GM18519 (cell line): ENCODE results near the gene SBF2.
"Not testable (repeated sequence)": the region's sequence is repeated elsewhere in the genome, so short reads cannot be mapped to it uniquely, and the experiment has no call there.

Experiments
- ATAC-seq: cut with Tn5 transposase; IDR thresholded peaks from one replicate; pipeline ENCODE4 v1.9.1; 2021; ENCODE audit warnings: mild to moderate bottlenecking, moderate library complexity; ENCODE audit not compliant: unreplicated experiment, low FRiP score

Gene SBF2

DNA sequence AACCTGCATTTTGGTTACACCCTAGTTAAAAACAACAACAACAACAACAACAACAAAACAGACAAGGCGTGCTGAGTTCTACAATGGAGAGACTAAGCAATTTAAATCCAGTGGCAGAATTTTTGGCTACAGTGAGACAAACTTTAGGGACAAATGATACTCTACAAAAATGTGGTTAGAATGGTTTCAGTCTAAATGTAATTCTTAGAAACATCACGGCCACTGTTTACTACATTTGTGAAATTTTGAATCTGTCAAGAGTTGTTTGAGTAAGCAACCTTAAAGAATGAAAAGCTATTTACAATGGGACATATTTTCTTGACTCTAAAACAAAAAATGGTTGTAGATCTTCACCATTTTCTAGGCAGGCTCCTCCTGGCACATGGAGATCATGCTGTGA, 370.7 kb downstream of the SBF2 start:
- no peak for ATAC-seq

DNA sequence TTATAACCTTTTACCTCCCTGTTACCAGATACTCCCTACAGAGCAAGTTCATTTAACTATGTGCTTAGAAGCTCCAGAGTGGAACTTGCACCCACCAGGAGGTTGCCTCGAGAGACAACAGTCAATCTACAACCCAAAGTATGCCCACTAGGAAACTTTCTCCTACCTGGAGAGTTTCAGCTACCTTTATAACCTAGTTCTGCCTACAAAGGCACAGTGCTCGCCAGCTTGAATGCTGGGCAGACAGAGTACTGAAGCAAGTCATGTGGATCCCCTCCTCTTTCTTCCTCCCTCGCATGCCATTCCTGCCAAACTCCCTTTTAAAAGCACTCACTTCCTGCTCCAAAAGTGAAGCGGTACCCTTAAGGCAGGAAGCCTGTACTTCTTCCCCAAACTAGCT, 371.2 kb downstream of the SBF2 start:
- ATAC-seq: no peak

DNA sequence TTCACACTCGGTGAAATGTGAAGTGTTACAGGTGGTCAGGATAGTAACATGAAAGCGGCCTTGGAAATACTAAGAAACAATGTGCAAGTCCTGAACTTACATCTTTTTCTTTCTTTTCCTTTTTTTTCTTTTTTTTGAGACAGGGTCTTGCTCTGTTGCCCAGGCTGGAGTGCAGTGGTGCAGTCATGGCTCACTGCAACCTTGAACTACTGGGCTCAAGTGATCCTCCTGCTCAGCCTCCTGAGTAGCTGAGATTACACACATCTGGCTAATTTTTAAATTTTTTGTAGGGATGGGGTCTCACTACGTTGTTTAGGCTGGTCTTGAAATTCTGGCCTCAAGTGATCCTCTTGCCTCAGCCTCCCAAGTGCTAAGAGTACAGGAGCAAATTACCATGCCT, 377.5 kb downstream of the SBF2 start:
- no peak for ATAC-seq

DNA sequence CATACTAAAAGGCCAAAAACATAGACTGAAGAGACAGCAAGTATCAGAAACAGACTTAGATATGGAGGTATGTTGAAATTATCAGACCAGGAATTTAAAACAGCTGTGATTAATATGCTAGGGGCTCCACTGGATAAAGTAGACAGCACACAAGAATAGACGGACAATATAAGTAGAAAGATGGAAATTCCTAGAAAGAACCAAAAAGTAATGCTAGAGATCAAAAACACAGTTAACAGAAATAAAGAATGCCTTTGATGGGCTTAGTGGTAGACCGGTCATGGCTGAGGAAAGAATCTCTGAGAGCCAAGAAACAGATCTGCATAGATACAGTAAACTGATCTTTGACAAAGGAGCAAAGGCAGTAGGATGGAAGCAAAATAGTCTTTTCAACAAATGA, 380.0 kb downstream of the SBF2 start:
- ATAC-seq: no peak

DNA sequence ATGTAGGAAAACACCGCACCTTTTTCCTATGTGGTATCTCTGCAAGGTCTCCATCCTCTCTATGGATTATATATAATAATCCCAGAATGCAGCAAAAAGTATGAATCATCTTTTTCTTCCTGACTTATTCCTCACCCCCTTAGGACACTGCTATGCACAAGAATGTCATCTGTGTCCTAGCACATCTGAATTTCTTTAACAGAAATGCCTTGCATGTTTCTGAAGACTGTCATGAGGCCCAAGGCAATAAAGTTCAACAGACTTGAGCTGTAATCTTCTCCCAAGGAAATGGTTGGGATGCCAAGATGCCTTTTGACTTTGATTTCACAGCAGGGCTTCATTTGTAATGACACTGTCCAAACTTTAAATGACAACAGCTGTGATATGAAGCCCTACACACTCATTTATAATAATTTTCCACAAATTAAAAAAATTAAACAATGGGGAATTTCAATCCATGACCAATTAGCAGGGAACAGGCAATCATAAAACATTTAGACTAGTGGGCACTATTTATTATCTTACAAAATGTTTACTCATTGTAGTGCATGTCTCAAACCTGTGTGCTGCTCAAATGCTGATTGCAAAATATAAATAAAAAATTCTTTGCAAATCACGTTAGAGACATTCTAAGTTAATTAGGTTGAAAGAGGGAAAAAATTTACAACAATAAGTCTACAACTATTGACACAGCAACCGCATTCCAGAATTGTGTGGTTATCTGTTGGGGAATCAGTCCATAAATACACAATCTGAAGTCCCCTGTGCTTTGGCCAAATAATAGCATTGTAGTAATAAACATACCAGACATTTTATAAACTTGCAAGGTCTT, 387.8 kb downstream of the SBF2 start:
- no peak for ATAC-seq

DNA sequence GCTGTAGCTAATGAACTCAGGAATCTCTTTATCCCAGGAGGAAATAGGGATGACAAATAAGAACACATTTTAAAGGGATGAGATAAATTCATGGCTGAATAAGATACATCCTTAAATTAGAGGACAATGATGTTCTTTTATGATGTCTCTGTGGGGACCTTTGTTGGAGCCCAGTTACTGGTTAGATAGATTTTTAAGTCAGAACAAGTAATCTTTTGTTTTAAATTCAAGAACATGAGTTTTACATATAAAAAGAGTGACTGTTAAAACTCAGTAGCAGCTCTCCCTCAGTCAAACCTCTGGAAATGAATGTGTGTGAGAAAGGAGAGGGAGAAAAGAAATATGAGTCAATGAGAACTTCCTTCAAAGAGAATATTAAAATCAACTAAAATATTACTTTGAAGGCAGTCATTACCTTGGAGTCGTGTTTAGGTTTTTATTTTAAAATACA, 388.5 kb downstream of the SBF2 start:
- no peak for ATAC-seq

DNA sequence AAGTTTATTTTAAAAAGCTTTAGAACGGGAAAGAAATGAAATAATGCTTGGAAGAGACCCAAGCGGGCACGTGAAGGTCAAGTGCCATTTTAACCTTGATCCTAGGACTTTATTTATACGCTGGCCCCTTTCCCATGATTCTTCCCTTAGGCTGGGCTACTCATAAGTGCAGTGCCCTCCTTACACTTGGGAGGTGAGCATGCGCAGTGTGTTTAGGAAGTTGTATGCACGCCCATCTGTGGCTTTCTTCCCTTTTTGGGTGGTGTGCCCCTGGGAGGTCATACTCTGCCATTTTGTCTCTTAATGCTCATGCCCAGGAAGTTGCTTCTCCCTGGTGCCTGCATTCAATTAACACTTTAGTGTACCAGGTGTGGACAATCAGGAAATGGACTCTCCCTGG, 390.4 kb downstream of the SBF2 start:
- ATAC-seq: no peak

DNA sequence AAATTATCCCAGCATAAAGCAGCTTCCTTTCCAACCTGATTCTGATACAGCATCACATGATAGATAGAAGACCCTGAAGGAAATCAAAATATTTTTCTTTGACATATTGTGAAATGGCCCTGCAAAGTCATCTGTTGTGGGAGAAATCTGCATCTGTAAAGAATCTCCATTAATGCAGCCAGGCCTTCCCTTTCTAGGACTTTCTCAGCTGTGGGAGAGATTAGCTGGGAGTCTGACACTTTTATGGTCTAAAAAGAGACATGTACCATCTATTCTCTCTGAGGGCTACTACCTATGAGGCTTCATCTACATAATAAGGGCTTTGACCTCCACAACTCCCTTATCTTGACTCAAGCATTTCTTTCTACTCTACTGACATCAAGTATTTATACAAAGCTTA, 392.1 kb downstream of the SBF2 start:
- no peak for ATAC-seq

DNA sequence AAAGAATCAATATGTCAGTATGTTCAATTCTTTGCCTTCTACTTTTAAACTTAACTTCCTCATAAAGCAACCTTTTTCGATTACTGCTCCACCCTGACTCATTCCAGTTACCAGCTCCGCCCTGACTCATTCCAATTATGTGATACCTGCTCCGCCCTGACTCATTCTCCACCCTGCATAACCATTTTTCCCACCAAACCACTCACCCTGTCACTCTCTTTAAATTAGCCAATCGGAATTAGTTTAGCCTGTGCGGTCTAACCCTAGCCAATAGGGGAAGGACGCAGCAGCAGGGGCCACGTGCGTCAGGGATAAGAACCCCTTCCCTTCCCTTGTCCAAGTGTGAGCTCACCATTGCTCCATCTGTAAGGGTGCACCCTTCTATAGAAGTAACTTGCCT, 393.8 kb downstream of the SBF2 start:
- not testable (repeated sequence) for ATAC-seq

DNA sequence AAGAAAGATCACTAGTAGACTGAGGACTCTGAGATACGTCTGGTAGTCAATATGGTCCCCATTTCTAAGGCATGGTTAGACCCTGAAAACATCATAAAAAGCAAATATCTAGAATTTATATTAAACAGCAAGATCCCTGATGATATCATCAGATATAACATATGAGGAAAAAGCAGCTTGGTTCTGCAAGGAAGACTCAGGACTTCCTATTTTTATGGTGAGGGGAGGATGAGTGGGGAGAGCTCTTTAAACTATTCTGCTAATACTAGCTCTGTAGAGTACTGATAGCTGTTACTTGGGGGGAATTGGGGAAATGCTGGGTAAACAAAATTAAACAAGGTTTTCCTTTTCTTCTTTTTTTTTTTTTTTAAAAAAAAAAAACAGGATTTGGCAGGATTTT, 394.3 kb downstream of the SBF2 start:
- no peak for ATAC-seq

DNA sequence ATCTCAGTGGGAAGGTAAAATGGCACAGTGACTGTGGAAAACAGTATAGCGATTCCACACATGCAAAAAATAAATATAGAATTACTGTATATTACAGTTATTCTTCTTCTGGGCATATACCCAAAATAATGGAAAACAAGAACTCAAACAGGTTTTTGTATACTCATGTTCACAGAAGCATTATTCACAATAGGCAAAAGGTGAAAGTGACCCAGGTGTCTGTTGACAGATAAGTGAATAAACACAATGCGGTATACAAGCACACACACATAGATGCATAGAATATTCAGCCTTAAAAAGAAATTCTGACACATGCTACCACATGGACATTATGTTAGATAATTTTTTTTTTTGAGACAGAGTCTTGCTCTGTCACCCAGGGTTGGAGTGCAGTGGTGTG, 397.1 kb downstream of the SBF2 start:
- no peak for ATAC-seq

DNA sequence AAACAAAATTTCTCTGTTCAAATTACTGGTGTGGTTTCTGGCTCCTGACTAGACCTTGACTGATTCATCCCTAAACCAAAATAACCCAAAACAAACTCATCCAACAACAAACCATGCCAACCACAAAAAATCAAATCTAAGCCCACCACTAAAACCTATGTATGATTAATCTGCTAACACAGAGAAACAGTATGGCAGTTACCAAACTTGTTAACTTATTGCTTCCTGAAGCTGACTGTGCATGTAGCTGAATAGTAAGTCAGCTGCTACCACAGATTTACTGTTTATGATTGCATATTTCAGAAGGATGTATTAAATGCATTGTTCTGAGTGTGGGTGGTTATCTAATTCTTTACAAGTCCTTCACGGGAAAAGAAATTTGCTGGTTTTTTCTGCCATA, 399.0 kb downstream of the SBF2 start:
- ATAC-seq: no peak

DNA sequence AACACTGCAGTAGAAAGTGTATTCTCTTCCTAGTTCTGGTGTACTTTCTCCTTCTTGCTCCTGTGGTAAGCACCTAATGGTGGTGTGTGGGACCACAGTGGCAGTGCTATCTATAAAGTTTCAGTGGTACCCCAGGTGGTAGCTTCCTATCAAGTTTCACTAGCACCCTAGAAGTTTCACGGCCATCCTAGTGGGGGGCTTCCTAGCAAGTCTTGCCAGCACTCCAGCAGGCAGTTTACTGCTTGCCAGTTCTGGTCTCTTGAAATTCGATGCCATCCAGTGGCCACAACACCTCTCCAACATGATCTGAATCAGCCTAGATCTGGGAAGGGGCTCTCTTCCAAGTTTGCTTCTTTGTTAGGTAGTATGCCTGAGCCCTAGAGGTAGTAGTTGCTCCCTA, 400.5 kb downstream of the SBF2 start:
- ATAC-seq: no peak

DNA sequence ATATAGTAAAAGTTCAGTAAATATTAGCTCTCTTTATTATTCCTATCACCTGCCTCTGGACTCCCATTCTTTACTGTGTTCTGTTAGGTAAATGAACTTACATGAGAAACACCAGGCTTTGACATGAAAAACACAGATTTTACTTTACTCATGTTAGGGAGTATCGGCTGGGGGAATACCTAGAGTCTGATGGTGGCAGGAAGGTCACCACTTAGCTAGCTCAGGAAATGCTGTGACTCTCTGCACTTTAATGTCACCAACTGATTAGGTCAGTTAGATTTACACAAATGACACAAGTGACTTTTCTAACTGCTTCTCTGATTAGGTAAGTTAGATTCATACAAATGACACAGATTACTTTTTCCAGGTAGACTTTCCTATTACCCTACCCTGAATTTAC, 405.1 kb downstream of the SBF2 start:
- ATAC-seq: no peak

DNA sequence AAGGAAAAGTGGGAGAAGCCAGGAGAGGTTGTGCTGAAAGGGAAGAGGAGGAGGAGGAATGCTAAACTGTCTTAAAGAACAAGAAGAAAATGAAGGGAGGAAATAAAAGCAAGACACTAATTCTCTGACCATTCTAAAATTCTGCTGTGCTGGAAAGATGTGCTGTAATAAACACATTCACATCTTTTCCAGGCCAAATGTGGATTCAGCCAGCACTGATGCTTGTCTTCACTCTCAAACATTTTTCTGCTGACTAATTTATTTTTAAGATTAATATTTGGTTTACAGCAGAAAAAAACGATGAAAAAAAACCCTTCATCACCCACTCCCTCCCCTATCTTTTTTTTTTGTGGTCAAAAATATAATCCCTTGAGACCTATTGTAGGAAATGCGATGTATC, 406.5 kb downstream of the SBF2 start:
- ATAC-seq: no peak

DNA sequence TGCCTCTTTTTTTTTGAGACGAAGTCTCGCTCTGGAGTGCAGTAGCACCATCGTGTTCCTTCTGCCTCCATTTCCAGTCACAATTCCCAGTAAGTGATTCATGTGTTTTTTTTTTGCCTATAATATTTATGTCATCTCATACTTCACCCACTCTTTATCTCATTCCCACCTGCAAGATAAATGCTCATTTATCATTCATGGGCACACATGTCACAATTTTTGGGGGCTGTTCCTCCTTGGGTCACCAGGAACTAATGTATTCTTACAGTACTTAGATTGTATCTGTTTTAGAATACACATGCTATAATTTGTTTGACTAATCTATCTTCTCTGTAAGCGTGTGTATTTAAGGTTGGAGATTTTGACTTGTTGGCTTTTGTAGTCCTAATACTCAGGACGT, 407.4 kb downstream of the SBF2 start:
- no peak for ATAC-seq

DNA sequence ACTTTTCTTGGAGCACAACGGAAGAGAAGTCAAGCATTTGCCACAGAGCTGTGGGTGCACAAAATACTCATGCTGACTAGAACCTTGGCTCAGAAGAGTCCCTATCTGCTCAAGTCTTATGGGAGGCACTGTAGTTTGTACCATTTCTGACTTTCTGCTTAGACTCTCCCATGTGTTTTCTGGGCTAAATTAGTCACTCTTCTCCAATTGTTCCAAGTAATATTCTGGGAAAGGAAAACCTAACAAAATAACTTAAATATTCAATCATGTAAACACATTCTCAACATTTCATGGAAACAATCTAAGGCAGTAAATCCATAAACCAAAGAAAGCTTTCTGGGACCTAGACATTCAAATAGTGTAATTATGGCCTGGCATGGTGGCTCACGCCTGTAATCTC, 409.4 kb downstream of the SBF2 start:
- ATAC-seq: no peak

DNA sequence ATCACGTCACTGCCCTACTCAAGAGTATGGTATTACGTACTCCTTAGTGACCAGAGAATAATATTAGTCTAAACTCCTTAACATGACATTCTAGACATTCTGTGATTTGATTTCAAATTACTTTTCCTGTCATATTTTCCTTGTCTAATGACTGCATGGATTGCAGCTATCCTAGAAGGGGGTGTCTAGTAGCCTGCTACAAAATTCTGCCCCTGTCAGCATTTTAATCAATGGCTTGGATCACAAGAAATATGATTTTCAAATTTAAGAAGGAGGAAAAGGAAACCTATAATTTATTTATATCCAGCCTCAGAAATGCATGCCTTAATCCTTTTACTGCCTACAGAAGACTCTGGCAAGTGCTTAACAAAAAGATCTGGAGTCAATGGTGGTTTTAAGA, 413.4 kb downstream of the SBF2 start:
- ATAC-seq: no peak

DNA sequence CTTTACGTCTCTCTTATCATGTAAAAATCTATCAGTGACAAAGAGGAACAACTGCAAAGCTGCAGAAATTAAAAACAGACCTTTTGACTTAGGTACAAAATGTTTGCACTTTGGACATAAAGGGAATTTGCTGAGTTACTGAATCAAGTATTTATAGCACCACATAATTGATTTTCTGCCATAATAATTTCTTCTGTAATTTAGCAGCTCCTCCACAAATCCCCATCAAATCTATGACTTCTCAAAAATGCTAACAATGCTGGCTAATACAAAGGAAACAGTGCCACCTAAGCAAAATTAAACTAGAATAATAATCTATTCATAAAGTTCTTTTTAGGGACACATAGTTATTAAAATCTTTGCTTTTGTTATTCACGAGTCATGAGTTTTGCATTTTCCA, 415.1 kb downstream of the SBF2 start:
- ATAC-seq: no peak

DNA sequence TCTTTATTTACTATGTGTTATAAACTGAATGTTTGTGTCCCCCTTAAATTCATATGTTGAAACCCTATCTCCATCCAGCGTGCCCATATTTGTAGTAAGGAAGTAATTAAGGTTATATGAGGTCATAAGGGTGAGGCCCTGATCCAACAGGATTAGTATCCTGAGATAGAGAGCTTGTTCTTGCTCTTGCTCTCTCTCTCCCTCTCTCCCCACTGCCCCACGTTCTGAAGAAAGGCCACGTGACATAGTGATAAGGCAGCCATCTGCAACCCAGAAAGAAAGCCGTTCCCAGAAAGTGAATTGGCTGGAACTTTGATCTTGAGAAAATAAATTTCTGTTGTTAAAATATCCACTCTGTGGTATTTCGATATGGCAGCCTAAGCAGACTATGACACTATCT, 417.7 kb downstream of the SBF2 start:
- ATAC-seq: no peak

DNA sequence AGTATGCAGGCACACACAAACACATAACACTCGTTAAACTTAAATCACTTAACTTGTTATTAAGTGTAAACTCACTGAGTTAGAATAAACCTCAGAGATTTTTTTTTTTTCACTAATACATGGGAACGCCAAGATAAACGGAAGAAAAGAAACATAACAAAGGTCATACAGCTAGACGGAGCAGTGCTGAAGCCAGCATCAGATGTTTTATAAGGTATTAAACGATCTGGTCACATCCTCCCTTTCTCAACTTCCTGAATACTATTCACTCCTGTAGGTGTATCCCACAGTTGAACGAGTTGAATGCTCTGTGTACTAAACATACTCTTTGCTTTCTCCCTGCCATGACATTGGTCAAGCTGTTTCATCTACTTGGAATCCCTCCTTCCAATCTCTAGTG, 418.2 kb downstream of the SBF2 start:
- ATAC-seq: no peak

DNA sequence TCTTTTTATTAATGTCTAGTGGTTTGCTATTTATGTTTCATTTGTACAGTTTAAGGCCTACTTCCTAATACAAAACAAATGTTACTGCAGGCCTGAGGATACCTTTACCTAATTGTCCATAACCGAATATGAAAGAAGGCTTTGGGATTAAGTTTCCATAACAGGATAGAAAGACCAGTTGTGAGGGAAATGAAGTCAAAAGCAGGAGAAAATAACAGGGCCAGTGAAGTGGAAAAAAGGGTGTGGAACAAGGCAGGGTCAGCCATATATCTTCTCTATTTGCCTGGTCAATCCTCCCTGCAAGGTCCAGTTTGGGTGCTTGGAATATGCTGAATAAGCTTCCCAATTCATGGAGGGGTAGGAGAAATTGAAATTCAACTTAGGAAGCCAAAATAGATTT, 418.6 kb downstream of the SBF2 start:
- ATAC-seq: no peak

DNA sequence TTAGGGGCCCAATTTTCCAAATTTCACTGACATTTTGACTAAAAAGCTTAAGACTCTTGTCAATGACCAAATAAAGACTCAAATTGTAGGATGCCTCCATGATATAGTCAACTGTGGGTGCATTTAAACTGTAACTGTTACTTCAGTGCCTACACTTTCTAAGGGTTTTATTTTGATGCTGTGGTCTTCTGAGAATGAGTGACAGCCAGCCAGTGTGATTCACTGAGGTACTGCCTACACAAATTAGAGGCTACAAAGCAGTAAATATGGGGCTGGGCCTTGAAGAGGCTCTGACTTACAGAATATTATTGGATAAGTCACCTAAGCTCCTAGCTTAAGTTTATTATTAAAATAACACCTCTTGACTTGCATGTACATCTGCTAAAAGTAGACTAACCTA, 419.6 kb downstream of the SBF2 start:
- ATAC-seq: no peak
